GM23248 (cell line): Measurements from ENCODE around the gene CCR1.

Source experiments
- EZH2 ChIP-seq: fragments of 200-600 bp; sonication (generic); IDR thresholded peaks from 2 replicates; pipeline ENCODE4 v1.6.1; 2018; ENCODE audit warnings: antibody characterized with exemption, mild to moderate bottlenecking; ENCODE audit not compliant: insufficient read depth, poor library complexity, severe bottlenecking
- EZH2phosphoT487 ChIP-seq: fragments of 200-600 bp; sonication (generic); IDR thresholded peaks from 2 replicates; pipeline ENCODE4 v1.6.1; 2018; ENCODE audit warnings: antibody characterized with exemption, moderate library complexity, mild to moderate bottlenecking, low read depth; ENCODE audit not compliant: insufficient read depth

- TF ChIP-seq EZH2: no peak
- TF ChIP-seq EZH2phosphoT487: no peak
These were observed 44.9 kb upstream of the CCR1 start for GRCh38 chr3:46252980-46253379.
